ENCODE data around the gene MYO3A. TPM values are rescaled to one million over a fixed set of nuclear protein-coding genes. Genes with fewer than 3 reads are reported as not detected.

Gene MYO3A
- total RNA-seq, 1 donor from 2014 or later, result 0.22 TPM

DNA sequence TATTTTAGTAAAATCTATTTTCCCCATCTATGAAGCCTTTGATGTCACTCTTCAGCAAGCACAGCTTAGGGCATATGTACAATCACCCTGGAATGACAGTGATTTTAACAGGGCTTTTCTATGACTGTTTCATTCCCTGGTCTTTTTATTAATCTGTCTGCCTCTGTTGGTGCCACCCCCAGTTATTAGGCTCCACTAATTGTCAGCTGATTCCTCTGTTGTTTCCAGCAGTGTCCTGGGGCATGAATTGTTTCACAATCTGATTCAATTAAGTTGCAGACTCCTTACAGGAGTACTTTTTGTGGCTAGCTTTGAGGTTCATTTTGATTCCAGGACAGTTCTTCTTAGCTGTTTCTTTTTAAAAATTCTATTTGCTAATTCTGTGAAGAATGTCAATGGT, 38.6 kb downstream of the MYO3A start:
- TF ChIP-seq, protein P1, sequence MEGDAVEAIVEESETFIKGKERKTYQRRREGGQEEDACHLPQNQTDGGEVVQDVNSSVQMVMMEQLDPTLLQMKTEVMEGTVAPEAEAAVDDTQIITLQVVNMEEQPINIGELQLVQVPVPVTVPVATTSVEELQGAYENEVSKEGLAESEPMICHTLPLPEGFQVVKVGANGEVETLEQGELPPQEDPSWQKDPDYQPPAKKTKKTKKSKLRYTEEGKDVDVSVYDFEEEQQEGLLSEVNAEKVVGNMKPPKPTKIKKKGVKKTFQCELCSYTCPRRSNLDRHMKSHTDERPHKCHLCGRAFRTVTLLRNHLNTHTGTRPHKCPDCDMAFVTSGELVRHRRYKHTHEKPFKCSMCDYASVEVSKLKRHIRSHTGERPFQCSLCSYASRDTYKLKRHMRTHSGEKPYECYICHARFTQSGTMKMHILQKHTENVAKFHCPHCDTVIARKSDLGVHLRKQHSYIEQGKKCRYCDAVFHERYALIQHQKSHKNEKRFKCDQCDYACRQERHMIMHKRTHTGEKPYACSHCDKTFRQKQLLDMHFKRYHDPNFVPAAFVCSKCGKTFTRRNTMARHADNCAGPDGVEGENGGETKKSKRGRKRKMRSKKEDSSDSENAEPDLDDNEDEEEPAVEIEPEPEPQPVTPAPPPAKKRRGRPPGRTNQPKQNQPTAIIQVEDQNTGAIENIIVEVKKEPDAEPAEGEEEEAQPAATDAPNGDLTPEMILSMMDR (IDR thresholded peaks at IDR 0.05; ENCODE audit: partially characterized antibody, unreplicated experiment), result no peak
- H3K9me3 Mint-ChIP-seq (ENCODE audit: unreplicated experiment), result no peaks in the 10 kb centered on the region
- no peaks in the 10 kb centered on the region for H3K4me1 Mint-ChIP-seq (ENCODE audit: low read depth, unreplicated experiment)
- no peak overlapping the region for H3K4me3 Mint-ChIP-seq (ENCODE audit: unreplicated experiment)
- no peaks in the 10 kb centered on the region for H3K36me3 Mint-ChIP-seq (ENCODE audit: unreplicated experiment)
- no peak overlapping the region for H3K27ac Mint-ChIP-seq (ENCODE audit: unreplicated experiment)
- no peak for DNase-seq
- H3K27me3 Mint-ChIP-seq (ENCODE audit: unreplicated experiment), result peaks cover 2% of the 10 kb centered on the region

- DNase-seq, result no peak
- H3K27ac Mint-ChIP-seq (ENCODE audit: unreplicated experiment), result no peak overlapping the region
Observed at GRCh38 chr10:25974897-25975459, 40.9 kb downstream of the MYO3A start.

DNA sequence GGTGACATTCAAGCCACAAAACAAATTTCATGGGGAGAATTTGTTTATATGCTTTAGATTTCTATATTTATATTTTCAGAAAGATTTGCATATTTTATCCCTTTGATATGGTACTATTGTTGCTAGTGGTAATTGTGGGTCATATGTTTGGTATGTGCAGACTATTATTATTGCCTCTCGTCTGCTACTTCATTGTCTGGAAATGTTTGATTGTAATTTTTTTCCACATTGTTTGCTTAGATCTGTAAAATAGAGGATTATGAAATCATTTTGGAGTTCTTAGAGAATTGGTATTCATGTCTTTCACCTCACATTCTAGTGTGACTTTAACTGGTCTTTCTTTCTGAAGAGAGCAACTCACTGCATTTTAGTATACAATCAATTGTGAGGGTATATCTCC, 44.7 kb downstream of the MYO3A start:
- H3K36me3 Mint-ChIP-seq (ENCODE audit: unreplicated experiment), result peaks cover 4% of the 10 kb centered on the region
- H3K27ac Mint-ChIP-seq (ENCODE audit: unreplicated experiment), result no peak overlapping the region
- no peaks in the 10 kb centered on the region for H3K4me1 Mint-ChIP-seq (ENCODE audit: low read depth, unreplicated experiment)

More at GRCh38 chr10:25974897-25975459, 40.9 kb downstream of the MYO3A start:
- Mint-ChIP-seq H3K4me3 (ENCODE audit: unreplicated experiment) (no peak overlapping the region), H3K36me3 (ENCODE audit: unreplicated experiment) (no peaks in the 10 kb centered on the region), H3K27me3 (ENCODE audit: unreplicated experiment) (peaks cover 2% of the 10 kb centered on the region), H3K9me3 (ENCODE audit: unreplicated experiment) (no peaks in the 10 kb centered on the region), H3K4me1 (ENCODE audit: low read depth, unreplicated experiment) (no peaks in the 10 kb centered on the region)
- TF ChIP-seq, protein P1 (IDR thresholded peaks at IDR 0.05; ENCODE audit: partially characterized antibody, unreplicated experiment), result no peak

GRCh38 chr10:25982107-25982506, 48.1 kb downstream of the MYO3A start:
- TF ChIP-seq, protein P1 (IDR thresholded peaks at IDR 0.05; ENCODE audit: partially characterized antibody, unreplicated experiment), result no peak
- Mint-ChIP-seq H3K4me3 (ENCODE audit: unreplicated experiment) (no peak overlapping the region), H3K9me3 (ENCODE audit: unreplicated experiment) (peaks cover 3% of the 10 kb centered on the region), H3K36me3 (ENCODE audit: unreplicated experiment) (peaks cover 4% of the 10 kb centered on the region), H3K27ac (ENCODE audit: unreplicated experiment) (no peak overlapping the region), H3K4me1 (ENCODE audit: low read depth, unreplicated experiment) (no peaks in the 10 kb centered on the region), H3K27me3 (ENCODE audit: unreplicated experiment) (peaks cover 3% of the 10 kb centered on the region)
- DNase-seq, result no peak

More for the DNA sequence above, 44.7 kb downstream of the MYO3A start:
- peaks cover 3% of the 10 kb centered on the region for H3K9me3 Mint-ChIP-seq (ENCODE audit: unreplicated experiment)
- TF ChIP-seq, protein P1 (IDR thresholded peaks at IDR 0.05; ENCODE audit: partially characterized antibody, unreplicated experiment), result no peak
- H3K4me3 Mint-ChIP-seq (ENCODE audit: unreplicated experiment), result no peak overlapping the region
- peaks cover 3% of the 10 kb centered on the region for H3K27me3 Mint-ChIP-seq (ENCODE audit: unreplicated experiment)
- no peak for DNase-seq

DNA sequence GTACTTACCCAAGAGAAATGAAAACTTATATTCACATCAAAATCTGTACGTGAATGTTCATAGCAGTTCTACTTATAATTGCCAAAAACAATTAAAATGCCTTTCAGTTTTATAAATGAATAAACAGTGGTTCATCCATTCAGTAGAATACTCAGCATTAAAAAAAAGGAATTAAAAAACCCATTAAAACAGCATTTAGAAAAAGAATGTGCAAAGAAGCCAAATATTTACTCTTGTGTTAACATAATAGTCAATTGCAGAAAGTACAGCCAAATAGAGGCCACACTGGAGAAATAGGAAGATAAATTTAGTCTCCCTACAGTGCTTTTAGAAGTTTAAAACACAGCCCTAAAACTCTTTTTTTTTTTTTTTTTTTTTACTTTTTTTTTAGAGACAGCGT, 54.6 kb downstream of the MYO3A start:
- H3K27me3 Mint-ChIP-seq (ENCODE audit: unreplicated experiment), result no peaks in the 10 kb centered on the region
- H3K4me3 Mint-ChIP-seq (ENCODE audit: unreplicated experiment), result no peak overlapping the region
- no peak for DNase-seq
- H3K9me3 Mint-ChIP-seq (ENCODE audit: unreplicated experiment), result no peaks in the 10 kb centered on the region
- H3K4me1 Mint-ChIP-seq (ENCODE audit: low read depth, unreplicated experiment), result no peaks in the 10 kb centered on the region
- H3K27ac Mint-ChIP-seq (ENCODE audit: unreplicated experiment), result no peak overlapping the region
- TF ChIP-seq, protein P1 (IDR thresholded peaks at IDR 0.05; ENCODE audit: partially characterized antibody, unreplicated experiment), result no peak
- no peaks in the 10 kb centered on the region for H3K36me3 Mint-ChIP-seq (ENCODE audit: unreplicated experiment)
